WTC11 (cell line): ENCODE data around the gene CASR. TPM values are rescaled to one million over a fixed set of nuclear protein-coding genes. Genes with fewer than 3 reads are reported as not detected.

Experiments
- ATAC-seq: fragments of 200-7000 bp; cut with Tn5 transposase; 2 replicates; pipeline ENCODE4 v1.10.0; 2021; ENCODE audit warnings: mild to moderate bottlenecking, moderate library complexity
- CTCF ChIA-PET: fragments of 300-600 bp; sonication (Branson Sonifier 250); formaldehyde crosslinking; loops from one replicate; lab custom pipeline; 2021; ENCODE audit warnings: antibody characterized with exemption; lab: Charles Lee
- POLR2A ChIA-PET: fragments of 350-600 bp; sonication (Branson Sonifier 250); formaldehyde crosslinking; loops from one replicate; lab custom pipeline; 2021; ENCODE audit warnings: antibody characterized with exemption; lab: Charles Lee
- DNase-seq: peaks from one replicate; pipeline ENCODE4 v3.0.0; 2021; ENCODE audit warnings: low spot score
- H3K27ac Mint-ChIP-seq: 2 replicates; pipeline ENCODE4 v1.8.0; 2021; ENCODE audit warnings: mixed read lengths
- H3K27me3 Mint-ChIP-seq: 2 replicates; pipeline ENCODE4 v1.8.0; 2021; ENCODE audit warnings: low read depth, mild to moderate bottlenecking, moderate library complexity, mixed read lengths
- H3K36me3 Mint-ChIP-seq: 2 replicates; pipeline ENCODE4 v1.8.0; 2021; ENCODE audit warnings: mixed read lengths
- H3K4me1 Mint-ChIP-seq: 2 replicates; pipeline ENCODE4 v1.8.0; 2022; ENCODE audit warnings: mixed read lengths
- H3K4me3 Mint-ChIP-seq: 2 replicates; pipeline ENCODE4 v1.8.0; 2021; ENCODE audit warnings: mild to moderate bottlenecking, moderate library complexity, mixed read lengths
- H3K9me3 Mint-ChIP-seq: 2 replicates; pipeline ENCODE4 v1.8.0; 2021; ENCODE audit warnings: mixed read lengths
- EMX1 ChIP-seq: fragments of 250-450 bp; sonication (Bioruptor Pico); IDR thresholded peaks from 2 replicates; pipeline ENCODE4 v1.8.0; 2021; ENCODE audit warnings: mild to moderate bottlenecking
- ESRRA ChIP-seq: sonication (generic); formaldehyde crosslinking; IDR thresholded peaks from 2 replicates; pipeline ENCODE4 v1.8.1; 2022; ENCODE audit warnings: mild to moderate bottlenecking, missing genetic modification reagents, borderline replicate concordance
- FOXJ3 ChIP-seq: sonication (generic); formaldehyde crosslinking; IDR thresholded peaks from 2 replicates; pipeline ENCODE4 v1.9.0; 2021; ENCODE audit warnings: missing genetic modification reagents, mild to moderate bottlenecking, borderline replicate concordance
- GABPB1 ChIP-seq: sonication (generic); formaldehyde crosslinking; IDR thresholded peaks from 2 replicates; pipeline ENCODE4 v1.8.1; 2023; ENCODE audit warnings: mild to moderate bottlenecking, missing genetic modification reagents
- GTF2I ChIP-seq: fragments of 250-450 bp; sonication (Bioruptor Pico); conservative IDR thresholded peaks from 2 replicates; pipeline ENCODE4 v1.4.0; 2021; ENCODE audit warnings: mild to moderate bottlenecking
- JAZF1 ChIP-seq: fragments of 250-450 bp; sonication (Bioruptor Pico); IDR thresholded peaks from 2 replicates; pipeline ENCODE4 v1.9.0; 2021; ENCODE audit warnings: moderate library complexity, mild to moderate bottlenecking, inconsistent platforms
- NFE2L1 ChIP-seq: sonication (generic); formaldehyde crosslinking; IDR thresholded peaks from 2 replicates; pipeline ENCODE4 v1.8.1; 2023; ENCODE audit warnings: missing genetic modification reagents
- NR1H2 ChIP-seq: sonication (generic); formaldehyde crosslinking; IDR thresholded peaks from 2 replicates; pipeline ENCODE4 v1.9.0; 2021; ENCODE audit warnings: mild to moderate bottlenecking, moderate library complexity, missing genetic modification reagents
- NR3C1 ChIP-seq: sonication (generic); formaldehyde crosslinking; conservative IDR thresholded peaks from 2 replicates; pipeline ENCODE4 v1.8.1; 2023; ENCODE audit warnings: low read depth, mild to moderate bottlenecking, missing genetic modification reagents
- OVOL2 ChIP-seq: fragments of 250-450 bp; sonication (Bioruptor Pico); IDR thresholded peaks from 2 replicates; pipeline ENCODE4 v1.9.0; 2021; ENCODE audit warnings: mild to moderate bottlenecking, borderline replicate concordance
- RORB ChIP-seq: fragments of 250-450 bp; sonication (Bioruptor Pico); IDR thresholded peaks from 2 replicates; pipeline ENCODE4 v1.9.0; 2021; ENCODE audit warnings: mild to moderate bottlenecking
- SMAD3 ChIP-seq: sonication (generic); formaldehyde crosslinking; IDR thresholded peaks from 2 replicates; pipeline ENCODE4 v1.8.0; 2022; ENCODE audit warnings: missing genetic modification reagents, mild to moderate bottlenecking, borderline replicate concordance
- TEAD1 ChIP-seq: sonication (generic); formaldehyde crosslinking; IDR thresholded peaks from 2 replicates; pipeline ENCODE4 v1.8.0; 2022; ENCODE audit warnings: mild to moderate bottlenecking, missing genetic modification reagents
- TP53 ChIP-seq: sonication (generic); formaldehyde crosslinking; IDR thresholded peaks from 2 replicates; pipeline ENCODE4 v1.8.1; 2023; ENCODE audit warnings: mild to moderate bottlenecking, missing genetic modification reagents
- ZBTB21 ChIP-seq: sonication (generic); formaldehyde crosslinking; IDR thresholded peaks from 2 replicates; pipeline ENCODE4 v1.8.1; 2023; ENCODE audit warnings: mild to moderate bottlenecking, missing genetic modification reagents, borderline replicate concordance
- ZNF263 ChIP-seq: sonication (generic); formaldehyde crosslinking; IDR thresholded peaks from 2 replicates; pipeline ENCODE4 v1.8.1; 2022; ENCODE audit warnings: low read depth, mild to moderate bottlenecking, moderate library complexity, missing genetic modification reagents
- ZNF425 ChIP-seq: fragments of 250-450 bp; sonication (Bioruptor Pico); conservative IDR thresholded peaks from 2 replicates; pipeline ENCODE4 v1.9.0; 2021; ENCODE audit warnings: mild to moderate bottlenecking
- ZNF512 ChIP-seq: sonication (generic); formaldehyde crosslinking; IDR thresholded peaks from 2 replicates; pipeline ENCODE4 v1.8.1; 2022; ENCODE audit warnings: missing genetic modification reagents, borderline replicate concordance
- ZNF671 ChIP-seq: fragments of 250-450 bp; sonication (Bioruptor Pico); IDR thresholded peaks from 2 replicates; pipeline ENCODE4 v1.8.0; 2021; ENCODE audit warnings: mild to moderate bottlenecking
- total RNA-seq: library from RNA; stranded (reverse); gene quantifications from 3 replicates; pipeline ENCODE4 v1.2.3, GENCODE V29; 2021
- TF ChIP-seq, protein P1 (sequence below): sonication (generic); formaldehyde crosslinking; IDR thresholded peaks from 2 replicates; pipeline ENCODE4 v1.8.0; 2023; ENCODE audit warnings: missing genetic modification reagents, mild to moderate bottlenecking, borderline replicate concordance

The CASR gene
- total RNA-seq, 1 experiment from 2014 or later: 0.24 TPM

GRCh38 chr3:122215592-122216298 lies 32.3 kb downstream of the CASR start:
- no peak for DNase-seq
- no peak for ATAC-seq
- ChIA-PET CTCF (interaction anchor here (0.5 kb wide), 1 partner anchor 953 kb away, joined by 4 read pairs; no protein-coding TSS in a partner anchor), POLR2A (interaction anchor here (0.5 kb wide), 1 partner anchor 67 kb away, joined by 3 read pairs; no protein-coding TSS in a partner anchor)
- Mint-ChIP-seq H3K36me3 (no peaks in the 10 kb centered on the region), H3K9me3 (peaks cover 4% of the 10 kb centered on the region), H3K27ac (no peak overlapping the region), H3K4me1 (peaks cover 5% of the 10 kb centered on the region; the same call in 1 of the 2 replicates), H3K27me3 (no peaks in the 10 kb centered on the region), H3K4me3 (no peak overlapping the region)
- TF ChIP-seq GABPB1 (CRISPR knock-in tag): no peak
- no peak for TF ChIP-seq OVOL2 (CRISPR knock-in tag)
- TF ChIP-seq FOXJ3 (CRISPR knock-in tag): no peak
- no peak for TF ChIP-seq GTF2I (CRISPR knock-in tag)
- TF ChIP-seq ESRRA (CRISPR knock-in tag): no peak
- no peak for TF ChIP-seq RORB (CRISPR knock-in tag)
- no peak for TF ChIP-seq TEAD1 (CRISPR knock-in tag)
- no peak for TF ChIP-seq EMX1 (CRISPR knock-in tag)
- TF ChIP-seq ZBTB21: no peak
- TF ChIP-seq ZNF512 (CRISPR knock-in tag): no peak
- no peak for TF ChIP-seq SMAD3
- TF ChIP-seq ZNF263 (CRISPR knock-in tag): no peak
- no peak for TF ChIP-seq NFE2L1
- TF ChIP-seq ZNF671 (CRISPR knock-in tag): no peak
- TF ChIP-seq JAZF1 (CRISPR knock-in tag): no peak

DNA sequence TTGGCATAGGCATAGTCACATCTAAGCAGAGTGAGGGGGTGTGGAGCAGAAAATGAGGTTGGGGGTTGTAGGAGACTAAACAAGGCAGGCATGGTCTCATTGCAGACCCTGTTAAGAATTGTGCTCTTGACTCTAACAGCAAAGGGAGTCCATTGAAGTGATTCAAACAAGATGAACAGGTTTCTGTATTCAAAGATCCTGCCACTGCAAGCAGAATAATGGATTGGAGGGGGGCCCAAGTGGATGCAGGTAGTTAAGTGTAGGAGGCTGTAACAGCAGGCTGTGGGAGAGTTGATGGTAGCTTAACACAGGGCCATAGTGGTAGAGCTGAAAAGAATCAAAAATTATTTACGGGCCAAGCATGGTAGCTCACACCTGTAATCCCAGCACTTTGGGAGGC lies 34.4 kb downstream of the CASR start:
- H3K4me3 Mint-ChIP-seq: no peak overlapping the region
- DNase-seq: no peak
- TF ChIP-seq TEAD1 (CRISPR knock-in tag) (no peak), SMAD3 (no peak), ZNF425 (no peak), NR1H2 (CRISPR knock-in tag) (no peak), EMX1 (CRISPR knock-in tag) (no peak), NR3C1 (CRISPR knock-in tag) (no peak), ZNF512 (CRISPR knock-in tag) (no peak), TP53 (CRISPR knock-in tag) (no peak)
- TF ChIP-seq, protein P1, sequence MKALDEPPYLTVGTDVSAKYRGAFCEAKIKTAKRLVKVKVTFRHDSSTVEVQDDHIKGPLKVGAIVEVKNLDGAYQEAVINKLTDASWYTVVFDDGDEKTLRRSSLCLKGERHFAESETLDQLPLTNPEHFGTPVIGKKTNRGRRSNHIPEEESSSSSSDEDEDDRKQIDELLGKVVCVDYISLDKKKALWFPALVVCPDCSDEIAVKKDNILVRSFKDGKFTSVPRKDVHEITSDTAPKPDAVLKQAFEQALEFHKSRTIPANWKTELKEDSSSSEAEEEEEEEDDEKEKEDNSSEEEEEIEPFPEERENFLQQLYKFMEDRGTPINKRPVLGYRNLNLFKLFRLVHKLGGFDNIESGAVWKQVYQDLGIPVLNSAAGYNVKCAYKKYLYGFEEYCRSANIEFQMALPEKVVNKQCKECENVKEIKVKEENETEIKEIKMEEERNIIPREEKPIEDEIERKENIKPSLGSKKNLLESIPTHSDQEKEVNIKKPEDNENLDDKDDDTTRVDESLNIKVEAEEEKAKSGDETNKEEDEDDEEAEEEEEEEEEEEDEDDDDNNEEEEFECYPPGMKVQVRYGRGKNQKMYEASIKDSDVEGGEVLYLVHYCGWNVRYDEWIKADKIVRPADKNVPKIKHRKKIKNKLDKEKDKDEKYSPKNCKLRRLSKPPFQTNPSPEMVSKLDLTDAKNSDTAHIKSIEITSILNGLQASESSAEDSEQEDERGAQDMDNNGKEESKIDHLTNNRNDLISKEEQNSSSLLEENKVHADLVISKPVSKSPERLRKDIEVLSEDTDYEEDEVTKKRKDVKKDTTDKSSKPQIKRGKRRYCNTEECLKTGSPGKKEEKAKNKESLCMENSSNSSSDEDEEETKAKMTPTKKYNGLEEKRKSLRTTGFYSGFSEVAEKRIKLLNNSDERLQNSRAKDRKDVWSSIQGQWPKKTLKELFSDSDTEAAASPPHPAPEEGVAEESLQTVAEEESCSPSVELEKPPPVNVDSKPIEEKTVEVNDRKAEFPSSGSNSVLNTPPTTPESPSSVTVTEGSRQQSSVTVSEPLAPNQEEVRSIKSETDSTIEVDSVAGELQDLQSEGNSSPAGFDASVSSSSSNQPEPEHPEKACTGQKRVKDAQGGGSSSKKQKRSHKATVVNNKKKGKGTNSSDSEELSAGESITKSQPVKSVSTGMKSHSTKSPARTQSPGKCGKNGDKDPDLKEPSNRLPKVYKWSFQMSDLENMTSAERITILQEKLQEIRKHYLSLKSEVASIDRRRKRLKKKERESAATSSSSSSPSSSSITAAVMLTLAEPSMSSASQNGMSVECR (CRISPR knock-in tag): no peak
- peaks cover 6% of the 10 kb centered on the region for H3K9me3 Mint-ChIP-seq
- no peaks in the 10 kb centered on the region for H3K27me3 Mint-ChIP-seq
- no peaks in the 10 kb centered on the region for H3K36me3 Mint-ChIP-seq
- no peak overlapping the region; the same call in 1 of the 2 replicates for H3K27ac Mint-ChIP-seq
- H3K4me1 Mint-ChIP-seq: peaks cover 5% of the 10 kb centered on the region; the same call in 1 of the 2 replicates
- POLR2A ChIA-PET: no interaction called here
- ATAC-seq: no peak
- CTCF ChIA-PET: interaction anchor here (0.5 kb wide), 1 partner anchor 462 kb away, joined by 3 read pairs; no protein-coding TSS in a partner anchor
